GM12891 (cell line): ENCODE data around the gene ZNF280B.

ENCODE experiments used
- PAX5 ChIP-seq: IDR thresholded peaks from 2 replicates; pipeline ENCODE4 v1.6.1; 2011; ENCODE audit warnings: low read length, moderate library complexity, mild to moderate bottlenecking; ENCODE audit not compliant: insufficient read depth, severe bottlenecking
- POLR2A ChIP-seq: IDR thresholded peaks from 2 replicates; pipeline ENCODE4 v1.6.1; 2011; ENCODE audit warnings: low read depth, low read length, control low read depth
- POLR2AphosphoS5 ChIP-seq: IDR thresholded peaks from 2 replicates; pipeline ENCODE4 v1.6.1; 2011; ENCODE audit warnings: low read depth, low read length, control low read depth

DNA sequence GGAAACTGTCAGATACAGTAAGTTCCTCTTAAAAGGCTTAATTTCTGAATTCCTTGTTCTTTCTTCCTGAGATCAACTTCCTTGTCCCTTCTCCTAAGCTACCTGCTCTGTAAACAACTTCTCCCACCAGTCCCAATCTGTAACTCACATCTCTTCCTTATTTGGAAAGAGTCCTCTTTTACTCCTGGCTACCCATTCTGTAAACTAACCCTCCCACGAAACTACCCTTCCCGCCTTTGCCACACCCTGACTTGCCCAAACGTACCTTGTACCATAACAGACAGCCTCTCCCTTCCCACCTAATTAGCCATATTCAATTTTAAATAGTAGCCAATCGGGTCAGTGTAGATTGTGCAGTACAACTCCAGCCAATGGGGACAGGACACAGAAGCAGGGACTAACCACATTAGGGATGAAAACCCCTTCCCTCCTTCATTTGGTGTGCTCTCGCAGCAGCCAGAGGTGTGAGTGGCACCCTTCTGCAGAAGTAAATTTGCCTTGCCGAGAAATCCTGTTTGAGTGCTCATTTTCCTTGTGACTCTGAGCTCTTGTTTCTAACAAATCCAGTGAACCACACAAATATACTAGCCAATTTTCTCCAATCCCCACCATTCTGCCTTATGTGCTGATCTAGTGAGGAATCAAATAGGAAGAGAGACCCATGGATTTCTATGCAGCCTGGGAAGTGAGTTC lies 49.5 kb downstream of the ZNF280B start:
- TF ChIP-seq POLR2AphosphoS5 (no peak), POLR2A (no peak), PAX5 (no peak)
